Lower lobe of right lung (tissue), 2 donors: Measurements from ENCODE around the gene NSUN2. TPM values are rescaled to one million over a fixed set of nuclear protein-coding genes. Genes with fewer than 3 reads are reported as not detected.

Experiments
- ATAC-seq, 2 donors: fragments of 200-7000 bp; cut with Tn5 transposase; one replicate each; pipeline ENCODE4 v1.9.1; 2020 to 2022; ENCODE audit warnings: mild to moderate bottlenecking in 2 of 2, moderate library complexity in 2 of 2
- DNase-seq: peaks from one replicate; pipeline ENCODE4 v3.0.0-alpha.2; 2020
- H3K27ac ChIP-seq: fragments of 200-600 bp; one replicate; pipeline ENCODE4 v1.8.0; 2022
- H3K27me3 ChIP-seq: fragments of 200-600 bp; one replicate; pipeline ENCODE4 v1.8.0; 2022; ENCODE audit warnings: low read depth
- H3K36me3 ChIP-seq: fragments of 200-600 bp; one replicate; pipeline ENCODE4 v1.8.0; 2022; ENCODE audit warnings: mild to moderate bottlenecking
- H3K4me1 ChIP-seq: fragments of 200-600 bp; one replicate; pipeline ENCODE4 v1.8.0; 2022
- H3K4me3 ChIP-seq: fragments of 200-600 bp; one replicate; pipeline ENCODE4 v1.8.0; 2022; ENCODE audit warnings: mild to moderate bottlenecking
- H3K9me3 ChIP-seq: fragments of 200-600 bp; one replicate; pipeline ENCODE4 v1.8.0; 2022
- intact Hi-C: fragments of 100-400 bp; cut with DNase I; formaldehyde crosslinking; loops from one replicate; pipeline ENCODE4 v1.11.0; 2022
- total RNA-seq: library from RNA; stranded (reverse); fragmentation: NEBNext Ultra II Directional; extraction: Animal tissue kit (Norgen Biotek cat#: 25700); gene quantifications from one replicate; pipeline ENCODE4 v1.2.1, GENCODE V29; 2021
- TF ChIP-seq, protein P1 (sequence below): fragments of 200-600 bp; IDR thresholded peaks from one replicate; pipeline ENCODE4 v1.8.0; 2022; ENCODE audit warnings: antibody characterized with exemption, mild to moderate bottlenecking
- donor health status: DM: no; HTN: yes; CAD: no; lungs with severe emphysema.

The NSUN2 gene
- total RNA-seq, 1 donor from 2014 or later, result 43.3 TPM

DNA sequence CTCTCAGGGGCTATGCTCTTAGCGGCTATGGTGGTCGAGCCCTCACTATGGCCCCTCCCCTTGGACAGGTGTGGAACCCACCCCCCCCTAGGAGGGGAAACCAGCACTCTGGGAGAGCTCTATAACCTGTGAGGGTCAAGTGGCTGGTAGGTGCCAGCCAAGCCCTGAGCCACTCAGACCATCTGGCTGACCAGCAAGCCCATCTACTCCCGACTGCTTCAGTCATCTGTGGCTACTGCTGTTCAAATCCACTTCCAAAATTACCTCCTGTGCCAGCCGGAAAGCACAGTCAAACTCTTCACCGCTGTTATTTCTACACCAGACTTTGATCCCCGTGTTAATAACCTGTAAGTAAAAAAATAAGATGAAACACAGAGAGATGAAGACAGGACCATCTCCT, 28.5 kb downstream of the NSUN2 start:
- H3K27me3 ChIP-seq, result no peaks in the 10 kb centered on the region
- no peaks in the 10 kb centered on the region for H3K9me3 ChIP-seq
- H3K36me3 ChIP-seq, result peaks cover 100% of the 10 kb centered on the region
- ATAC-seq (peak in 1 of 2 donors; percentile 19), DNase-seq (no peak)
- no peaks in the 10 kb centered on the region for H3K4me1 ChIP-seq
- intact Hi-C loops, result no loop called here
- TF ChIP-seq, protein P1, sequence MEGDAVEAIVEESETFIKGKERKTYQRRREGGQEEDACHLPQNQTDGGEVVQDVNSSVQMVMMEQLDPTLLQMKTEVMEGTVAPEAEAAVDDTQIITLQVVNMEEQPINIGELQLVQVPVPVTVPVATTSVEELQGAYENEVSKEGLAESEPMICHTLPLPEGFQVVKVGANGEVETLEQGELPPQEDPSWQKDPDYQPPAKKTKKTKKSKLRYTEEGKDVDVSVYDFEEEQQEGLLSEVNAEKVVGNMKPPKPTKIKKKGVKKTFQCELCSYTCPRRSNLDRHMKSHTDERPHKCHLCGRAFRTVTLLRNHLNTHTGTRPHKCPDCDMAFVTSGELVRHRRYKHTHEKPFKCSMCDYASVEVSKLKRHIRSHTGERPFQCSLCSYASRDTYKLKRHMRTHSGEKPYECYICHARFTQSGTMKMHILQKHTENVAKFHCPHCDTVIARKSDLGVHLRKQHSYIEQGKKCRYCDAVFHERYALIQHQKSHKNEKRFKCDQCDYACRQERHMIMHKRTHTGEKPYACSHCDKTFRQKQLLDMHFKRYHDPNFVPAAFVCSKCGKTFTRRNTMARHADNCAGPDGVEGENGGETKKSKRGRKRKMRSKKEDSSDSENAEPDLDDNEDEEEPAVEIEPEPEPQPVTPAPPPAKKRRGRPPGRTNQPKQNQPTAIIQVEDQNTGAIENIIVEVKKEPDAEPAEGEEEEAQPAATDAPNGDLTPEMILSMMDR, result no peak
- H3K4me3 ChIP-seq, result no peak overlapping the region
- no peak overlapping the region for H3K27ac ChIP-seq

DNA sequence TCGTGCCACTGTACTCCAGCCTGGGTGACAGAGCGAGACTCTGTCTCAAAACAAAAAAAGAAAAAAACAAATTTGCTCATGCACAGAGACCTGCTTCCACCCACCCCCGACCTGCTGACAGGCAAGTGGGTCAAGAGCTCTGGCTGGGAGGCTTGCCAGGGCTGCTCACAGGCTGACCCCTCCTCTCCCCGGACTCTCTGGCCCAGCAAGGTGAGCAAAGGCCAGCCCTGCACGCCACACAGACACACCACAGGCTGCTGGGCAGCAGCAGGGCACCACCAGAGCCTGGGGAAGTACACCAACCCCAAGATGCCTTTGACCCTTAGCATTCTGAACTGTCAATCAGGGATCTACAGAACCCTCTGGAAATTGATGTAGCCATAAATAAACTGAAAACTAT, 29.2 kb downstream of the NSUN2 start:
- Histone ChIP-seq H3K4me3 (no peak overlapping the region), H3K27me3 (no peaks in the 10 kb centered on the region), H3K27ac (no peak overlapping the region), H3K9me3 (no peaks in the 10 kb centered on the region), H3K36me3 (peaks cover 100% of the 10 kb centered on the region), H3K4me1 (no peaks in the 10 kb centered on the region)
- TF ChIP-seq, protein P1, result no peak
- intact Hi-C loops, result no loop called here
- ATAC-seq (peak; percentile 51 to 79), DNase-seq (peak; percentile 72)

DNA sequence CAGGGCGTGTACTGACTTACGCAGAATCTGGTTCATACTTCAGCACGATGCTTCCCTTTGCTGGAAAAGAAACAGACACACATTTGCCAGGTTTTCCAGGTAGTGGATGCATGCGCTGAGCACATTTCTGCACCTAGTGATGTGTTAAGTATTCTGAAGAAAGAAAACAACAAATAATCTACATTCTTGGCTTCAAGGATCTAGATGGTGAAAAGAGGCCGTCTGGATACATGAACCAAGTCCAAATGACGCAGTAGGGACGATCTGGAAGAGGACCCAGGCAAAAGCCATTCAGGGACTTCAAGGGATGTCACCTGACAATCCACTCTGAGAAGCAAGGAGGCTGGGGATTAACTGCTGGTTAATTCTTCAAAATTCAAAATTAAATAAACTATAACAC, 30.4 kb downstream of the NSUN2 start:
- Histone ChIP-seq H3K36me3 (peaks cover 99% of the 10 kb centered on the region), H3K27me3 (no peaks in the 10 kb centered on the region), H3K9me3 (no peaks in the 10 kb centered on the region), H3K4me3 (no peak overlapping the region), H3K27ac (no peak overlapping the region), H3K4me1 (no peaks in the 10 kb centered on the region)
- TF ChIP-seq, protein P1, result no peak
- ATAC-seq (no peak), DNase-seq (no peak)
- intact Hi-C loops, result no loop called here

DNA sequence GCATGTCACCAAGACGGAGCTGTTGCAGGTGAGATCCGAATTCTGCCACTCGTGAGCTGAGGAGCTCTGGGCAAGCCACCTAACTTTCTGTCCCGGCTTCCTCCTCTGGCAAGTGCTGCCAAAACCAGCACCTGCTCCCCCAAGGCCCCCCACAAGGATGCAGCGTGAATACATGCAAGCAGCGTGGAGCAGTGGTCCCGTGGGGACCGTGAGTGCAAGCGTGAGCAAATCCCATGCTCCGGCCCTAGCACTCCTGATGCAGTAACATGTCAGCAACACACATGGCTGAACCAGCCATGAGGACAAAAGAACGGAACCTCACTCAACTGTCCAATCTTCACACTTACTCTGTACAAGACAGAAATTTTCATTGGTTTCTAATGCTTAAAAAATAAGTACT, 31.0 kb downstream of the NSUN2 start:
- H3K4me1 ChIP-seq, result no peaks in the 10 kb centered on the region
- DNase-seq, result no peak
- no peak for ATAC-seq
- H3K27ac ChIP-seq, result no peak overlapping the region
- intact Hi-C loops, result no loop called here
- TF ChIP-seq, protein P1, result no peak
- H3K4me3 ChIP-seq, result no peak overlapping the region
- no peaks in the 10 kb centered on the region for H3K27me3 ChIP-seq
- H3K36me3 ChIP-seq, result peaks cover 99% of the 10 kb centered on the region
- H3K9me3 ChIP-seq, result no peaks in the 10 kb centered on the region

DNA sequence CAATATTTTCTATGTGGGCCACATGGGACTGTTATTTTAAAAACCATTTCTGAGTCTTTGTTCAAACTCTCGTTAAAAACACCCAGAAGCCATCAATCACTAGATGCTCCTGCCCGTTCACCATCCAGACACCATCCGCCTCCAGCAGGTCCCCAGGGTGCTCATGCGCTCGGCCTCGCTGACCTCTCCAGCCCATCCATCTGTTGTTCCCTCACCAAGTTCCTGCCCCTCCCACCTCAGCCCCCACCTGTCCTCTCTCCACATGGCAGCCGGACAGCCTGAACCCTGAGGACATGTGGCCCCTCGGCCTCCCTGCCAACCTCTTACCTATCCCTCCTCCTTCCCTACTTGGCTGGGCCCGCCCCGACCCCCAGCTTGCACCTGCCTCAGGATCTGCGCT, 31.6 kb downstream of the NSUN2 start:
- intact Hi-C loops, result no loop called here
- no peaks in the 10 kb centered on the region for H3K4me1 ChIP-seq
- H3K4me3 ChIP-seq, result no peak overlapping the region
- H3K36me3 ChIP-seq, result peaks cover 99% of the 10 kb centered on the region
- DNase-seq (no peak), ATAC-seq (no peak)
- H3K27me3 ChIP-seq, result no peaks in the 10 kb centered on the region
- H3K27ac ChIP-seq, result no peak overlapping the region
- H3K9me3 ChIP-seq, result no peaks in the 10 kb centered on the region
- TF ChIP-seq, protein P1, result no peak

DNA sequence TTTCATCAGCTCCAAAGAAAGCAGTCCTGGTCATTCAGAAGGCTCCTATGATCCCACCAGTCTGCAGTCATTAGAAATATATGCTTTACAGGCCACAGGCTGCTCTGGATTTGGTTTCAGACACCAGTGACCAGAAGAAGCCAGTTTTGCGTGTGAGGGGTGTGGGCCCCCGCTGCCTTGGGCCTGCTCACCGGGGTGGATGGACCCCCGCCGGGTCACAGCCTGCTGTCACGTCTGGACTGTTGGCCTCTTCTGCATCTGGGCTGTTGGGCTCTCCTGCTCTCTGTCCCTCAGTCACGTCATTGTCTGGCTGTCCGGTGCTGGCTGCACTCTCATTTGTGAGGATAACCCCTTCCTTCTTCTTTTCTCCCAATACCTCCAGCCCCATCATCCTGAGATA, 33.1 kb downstream of the NSUN2 start:
- no peak for ATAC-seq
- no peak for DNase-seq

More for the DNA sequence above, 33.1 kb downstream of the NSUN2 start:
- Histone ChIP-seq H3K9me3 (no peaks in the 10 kb centered on the region), H3K36me3 (peaks cover 85% of the 10 kb centered on the region), H3K27ac (no peak overlapping the region), H3K4me1 (no peaks in the 10 kb centered on the region), H3K27me3 (no peaks in the 10 kb centered on the region), H3K4me3 (no peak overlapping the region)
- intact Hi-C loops, result no loop called here
- TF ChIP-seq, protein P1, result no peak
